HL-60 (cell line): ENCODE results near the gene TTC12.

Experiments
- GABPA ChIP-seq: IDR thresholded peaks from 2 replicates; pipeline ENCODE4 v1.6.1; 2012; ENCODE audit warnings: low read depth
- POLR2AphosphoS5 ChIP-seq: IDR thresholded peaks from 2 replicates; pipeline ENCODE4 v1.6.1; 2012; ENCODE audit warnings: low read depth
- TF ChIP-seq, protein P1 (sequence below): IDR thresholded peaks from one replicate; pipeline ENCODE4 v1.5.1; 2011; ENCODE audit warnings: low read length, control low read depth, inconsistent platforms; ENCODE audit not compliant: insufficient read depth
- TF ChIP-seq, protein P2 (sequence below): IDR thresholded peaks from 2 replicates; pipeline ENCODE4 v1.6.1; 2012; ENCODE audit warnings: low read depth; ENCODE audit not compliant: insufficient replicate concordance

DNA sequence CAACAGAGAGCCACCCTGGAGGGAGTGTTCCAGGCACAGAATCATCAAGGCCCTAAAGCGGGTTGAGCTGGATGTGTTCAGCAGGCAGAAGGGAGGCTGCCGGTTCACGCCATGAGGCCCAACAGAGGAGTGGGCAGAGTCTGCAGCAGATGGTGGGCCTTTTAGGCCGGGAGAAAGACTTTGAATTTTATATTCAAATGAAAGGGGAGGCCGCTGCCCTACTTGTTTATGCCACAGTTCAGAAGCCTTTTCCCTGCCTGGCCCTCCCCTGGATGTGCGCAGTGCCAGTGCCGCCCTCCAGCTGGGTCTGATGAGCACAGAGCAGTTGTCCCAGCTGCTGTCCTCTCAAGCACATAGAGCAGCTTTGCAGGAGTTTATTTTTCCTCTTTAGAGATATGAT, 46.9 kb upstream of the TTC12 start:
- TF ChIP-seq, protein P1, sequence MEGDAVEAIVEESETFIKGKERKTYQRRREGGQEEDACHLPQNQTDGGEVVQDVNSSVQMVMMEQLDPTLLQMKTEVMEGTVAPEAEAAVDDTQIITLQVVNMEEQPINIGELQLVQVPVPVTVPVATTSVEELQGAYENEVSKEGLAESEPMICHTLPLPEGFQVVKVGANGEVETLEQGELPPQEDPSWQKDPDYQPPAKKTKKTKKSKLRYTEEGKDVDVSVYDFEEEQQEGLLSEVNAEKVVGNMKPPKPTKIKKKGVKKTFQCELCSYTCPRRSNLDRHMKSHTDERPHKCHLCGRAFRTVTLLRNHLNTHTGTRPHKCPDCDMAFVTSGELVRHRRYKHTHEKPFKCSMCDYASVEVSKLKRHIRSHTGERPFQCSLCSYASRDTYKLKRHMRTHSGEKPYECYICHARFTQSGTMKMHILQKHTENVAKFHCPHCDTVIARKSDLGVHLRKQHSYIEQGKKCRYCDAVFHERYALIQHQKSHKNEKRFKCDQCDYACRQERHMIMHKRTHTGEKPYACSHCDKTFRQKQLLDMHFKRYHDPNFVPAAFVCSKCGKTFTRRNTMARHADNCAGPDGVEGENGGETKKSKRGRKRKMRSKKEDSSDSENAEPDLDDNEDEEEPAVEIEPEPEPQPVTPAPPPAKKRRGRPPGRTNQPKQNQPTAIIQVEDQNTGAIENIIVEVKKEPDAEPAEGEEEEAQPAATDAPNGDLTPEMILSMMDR = no peak
- TF ChIP-seq POLR2AphosphoS5 = no peak
- TF ChIP-seq, protein P2, sequence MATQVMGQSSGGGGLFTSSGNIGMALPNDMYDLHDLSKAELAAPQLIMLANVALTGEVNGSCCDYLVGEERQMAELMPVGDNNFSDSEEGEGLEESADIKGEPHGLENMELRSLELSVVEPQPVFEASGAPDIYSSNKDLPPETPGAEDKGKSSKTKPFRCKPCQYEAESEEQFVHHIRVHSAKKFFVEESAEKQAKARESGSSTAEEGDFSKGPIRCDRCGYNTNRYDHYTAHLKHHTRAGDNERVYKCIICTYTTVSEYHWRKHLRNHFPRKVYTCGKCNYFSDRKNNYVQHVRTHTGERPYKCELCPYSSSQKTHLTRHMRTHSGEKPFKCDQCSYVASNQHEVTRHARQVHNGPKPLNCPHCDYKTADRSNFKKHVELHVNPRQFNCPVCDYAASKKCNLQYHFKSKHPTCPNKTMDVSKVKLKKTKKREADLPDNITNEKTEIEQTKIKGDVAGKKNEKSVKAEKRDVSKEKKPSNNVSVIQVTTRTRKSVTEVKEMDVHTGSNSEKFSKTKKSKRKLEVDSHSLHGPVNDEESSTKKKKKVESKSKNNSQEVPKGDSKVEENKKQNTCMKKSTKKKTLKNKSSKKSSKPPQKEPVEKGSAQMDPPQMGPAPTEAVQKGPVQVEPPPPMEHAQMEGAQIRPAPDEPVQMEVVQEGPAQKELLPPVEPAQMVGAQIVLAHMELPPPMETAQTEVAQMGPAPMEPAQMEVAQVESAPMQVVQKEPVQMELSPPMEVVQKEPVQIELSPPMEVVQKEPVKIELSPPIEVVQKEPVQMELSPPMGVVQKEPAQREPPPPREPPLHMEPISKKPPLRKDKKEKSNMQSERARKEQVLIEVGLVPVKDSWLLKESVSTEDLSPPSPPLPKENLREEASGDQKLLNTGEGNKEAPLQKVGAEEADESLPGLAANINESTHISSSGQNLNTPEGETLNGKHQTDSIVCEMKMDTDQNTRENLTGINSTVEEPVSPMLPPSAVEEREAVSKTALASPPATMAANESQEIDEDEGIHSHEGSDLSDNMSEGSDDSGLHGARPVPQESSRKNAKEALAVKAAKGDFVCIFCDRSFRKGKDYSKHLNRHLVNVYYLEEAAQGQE = no peak
- no peak for TF ChIP-seq GABPA
